K562 (cell line): Measurements from ENCODE around the gene MAMDC2. TPM values are rescaled to one million over a fixed set of nuclear protein-coding genes. Genes with fewer than 3 reads are reported as not detected.

ENCODE experiments used
- CC2D1A ChIP-seq: fragments of 450-650 bp; IDR thresholded peaks from 2 replicates; pipeline ENCODE4 v1.6.1; 2017; ENCODE audit warnings: mild to moderate bottlenecking
- CEBPG ChIP-seq, 3 experiments: fragments of 200-800 bp in 1 of 3; sonication (Bioruptor generic) in 1 of 3; sonication (generic) in 1 of 3; formaldehyde crosslinking in 1 of 3; IDR thresholded peaks in 2 of 3; conservative IDR thresholded peaks in 1 of 3; 2 replicates each; pipeline versions ENCODE4 v1.6.1 to v1.8.0; 2016 to 2022; ENCODE audit warnings: missing compliant biosample characterization in 2 of 3, missing genetic modification characterization in 2 of 3, mild to moderate bottlenecking in 1 of 3, missing genetic modification reagents in 1 of 3
- CHD4 ChIP-seq: fragments of 200-600 bp; sonication (generic); IDR thresholded peaks from 3 replicates; pipeline ENCODE4 v1.6.1; 2012; ENCODE audit warnings: low read depth, mild to moderate bottlenecking, mixed read lengths, low read length, inconsistent platforms; ENCODE audit not compliant: insufficient read depth, insufficient replicate concordance, poor library complexity, severe bottlenecking
- DNMT1 ChIP-seq: fragments of 450-650 bp; IDR thresholded peaks from 2 replicates; pipeline ENCODE4 v1.6.1; 2016; ENCODE audit warnings: antibody characterized with exemption, mild to moderate bottlenecking
- EP300 ChIP-seq: IDR thresholded peaks from 2 replicates; pipeline ENCODE4 v1.6.1; 2012; ENCODE audit warnings: low read length, improper control_type of control experiment
- ETV6 ChIP-seq, 3 experiments: fragments of 150-350 bp in 1 of 3; sonication (generic) in 1 of 3; formaldehyde crosslinking in 1 of 3; IDR thresholded peaks; 2 replicates each; pipeline versions ENCODE4 v1.6.1 to v1.8.0; 2014 to 2022; ENCODE audit warnings: borderline replicate concordance in 2 of 3, low read depth in 2 of 3, antibody characterized with exemption in 1 of 3, low read length in 1 of 3, mild to moderate bottlenecking in 1 of 3, missing genetic modification reagents in 1 of 3
- FOXM1 ChIP-seq, 2 experiments: fragments of 450-650 bp in 1 of 2; sonication (generic) in 1 of 2; formaldehyde crosslinking in 1 of 2; IDR thresholded peaks; 2 replicates each; pipeline versions ENCODE4 v1.6.1 to v1.9.0; 2017 to 2022; ENCODE audit warnings: low read depth in 2 of 2, mild to moderate bottlenecking in 2 of 2, missing genetic modification reagents in 1 of 2, moderate library complexity in 1 of 2
- GMEB1 ChIP-seq: fragments of 250-450 bp; sonication (Bioruptor Pico); IDR thresholded peaks from 2 replicates; pipeline ENCODE4 v1.4.0; 2020; ENCODE audit warnings: mild to moderate bottlenecking
- GTF2B ChIP-seq: IDR thresholded peaks from 2 replicates; pipeline ENCODE4 v1.6.1; 2011; ENCODE audit not compliant: insufficient read length; ENCODE audit errors: extremely low read depth
- HNRNPK ChIP-seq: fragments of 200-400 bp; formaldehyde crosslinking; IDR thresholded peaks from one replicate; pipeline ENCODE4 v1.6.1; 2018; ENCODE audit warnings: mild to moderate bottlenecking, low read depth, low read length; ENCODE audit not compliant: poor library complexity, severe bottlenecking
- KLF10 ChIP-seq: fragments of 250-450 bp; sonication (Bioruptor Pico); IDR thresholded peaks from 2 replicates; pipeline ENCODE4 v1.6.1; 2021; ENCODE audit warnings: matching md5 sums
- NR0B1 ChIP-seq: fragments of 450-650 bp; IDR thresholded peaks from one replicate; pipeline ENCODE4 v1.6.1; 2018; ENCODE audit warnings: mild to moderate bottlenecking, moderate library complexity; ENCODE audit not compliant: partially characterized antibody
- PCBP1 ChIP-seq: fragments of 200-400 bp; formaldehyde crosslinking; IDR thresholded peaks from 2 replicates; pipeline ENCODE4 v1.6.1; 2018; ENCODE audit warnings: mild to moderate bottlenecking, low read depth, low read length; ENCODE audit not compliant: poor library complexity, severe bottlenecking
- PTBP1 ChIP-seq: fragments of 200-400 bp; formaldehyde crosslinking; IDR thresholded peaks from 2 replicates; pipeline ENCODE4 v1.6.1; 2017; ENCODE audit warnings: low read depth, low read length
- TSC22D4 ChIP-seq: fragments of 450-650 bp; IDR thresholded peaks from 2 replicates; pipeline ENCODE4 v1.6.1; 2016; ENCODE audit warnings: missing genetic modification characterization, missing biosample characterization, control low read depth
- ZNF12 ChIP-seq: sonication (generic); formaldehyde crosslinking; IDR thresholded peaks from 2 replicates; pipeline ENCODE4 v1.4.0; 2020; ENCODE audit warnings: mild to moderate bottlenecking, missing genetic modification reagents
- ZNF143 ChIP-seq: sonication (generic); formaldehyde crosslinking; IDR thresholded peaks from 2 replicates; pipeline ENCODE4 v1.9.0; 2022; ENCODE audit warnings: mild to moderate bottlenecking, missing genetic modification reagents
- ZNF3 ChIP-seq: fragments of 250-450 bp; sonication (Bioruptor Pico); IDR thresholded peaks from 2 replicates; pipeline ENCODE4 v1.5.0; 2021; ENCODE audit warnings: mild to moderate bottlenecking, moderate library complexity
- ZNF311 ChIP-seq: fragments of 250-450 bp; sonication (Bioruptor Pico); IDR thresholded peaks from 2 replicates; pipeline ENCODE4 v1.4.0; 2020; ENCODE audit warnings: mild to moderate bottlenecking, moderate library complexity
- ZNF347 ChIP-seq: fragments of 450-650 bp; formaldehyde crosslinking; IDR thresholded peaks from 2 replicates; pipeline ENCODE4 v1.4.0; 2020; ENCODE audit warnings: low read depth, mild to moderate bottlenecking, moderate library complexity
- ZNF639 ChIP-seq, 2 experiments: fragments of 200-800 bp in 1 of 2; sonication (Bioruptor generic) in 1 of 2; sonication (generic) in 1 of 2; formaldehyde crosslinking in 1 of 2; IDR thresholded peaks in 1 of 2; conservative IDR thresholded peaks in 1 of 2; 2 replicates each; pipeline versions ENCODE4 v1.5.0 to v1.6.1; 2016 to 2020; ENCODE audit warnings: missing compliant biosample characterization in 1 of 2, missing genetic modification characterization in 1 of 2, missing genetic modification reagents in 1 of 2
- polyA plus RNA-seq, 8 experiments: library from polyadenylated mRNA; depleted of rRNA in 4 of 8; stranded (reverse) in 5 of 8; unstranded in 3 of 8; fragments of >200 nt; fragmentation: Nextera tagmentation in 2 of 8; fragmentation: Illumina TruSeq in 1 of 8; extraction: Ambion mirVana in 2 of 8; extraction: Trizol in 1 of 8; gene quantifications; 2 replicates each; pipeline versions ENCODE4 v1.2.1 to v1.2.3, GENCODE V29; 2011 to 2014; ENCODE audit warnings: inconsistent platforms in 1 of 8, missing spikeins in 1 of 8
- total RNA-seq, 7 experiments: library from RNA; depleted of rRNA in 6 of 7; stranded (reverse); fragments of >200 nt in 6 of 7; fragmentation: Illumina TruSeq in 2 of 7; extraction: Trizol in 2 of 7; gene quantifications; 2 replicates each; pipeline versions ENCODE4 v1.2.1 to v1.2.3, GENCODE V29; 2011 to 2021; ENCODE audit warnings: low replicate concordance in 1 of 7

MAMDC2 gene
- total and polyA plus RNA-seq, 9 of the 15 experiments (the other 6 are each of a cell fraction or from before 2014, with no cell fraction given), result 0.01 to 0.03 TPM; not detected in 7

GRCh38 chr9:70256123-70256551 lies 212.5 kb downstream of the MAMDC2 start (continued):
- peak; percentile 63; the same call in 1 of the 2 replicates for TF ChIP-seq EP300
- TF ChIP-seq HNRNPK, result no peak
- TF ChIP-seq DNMT1, result no peak
- TF ChIP-seq ZNF347 (CRISPR knock-in tag), result no peak
- TF ChIP-seq ZNF12 (CRISPR knock-in tag), result no peak
- no peak for TF ChIP-seq ZNF3 (CRISPR knock-in tag)
- TF ChIP-seq FOXM1 (IDR thresholded peaks at IDR 0.05; ENCODE audit: low read depth), result peak; percentile 58; the same call in 1 of the 2 replicates
- no peak for TF ChIP-seq FOXM1 (CRISPR knock-in tag; IDR thresholded peaks at IDR 0.05; ENCODE audit: low read depth)
- no peak for TF ChIP-seq ZNF143 (CRISPR knock-in tag)
- no peak for TF ChIP-seq GTF2B
- TF ChIP-seq ETV6 (IDR thresholded peaks at IDR 0.05; ENCODE audit: borderline replicate concordance in 1 of 2, low read depth in 2 of 2, low read length in 1 of 2), result no peak
- TF ChIP-seq ETV6 (CRISPR knock-in tag; IDR thresholded peaks at IDR 0.05; ENCODE audit: borderline replicate concordance), result no peak
- peak; percentile 31; the same call in 1 of the 2 replicates for TF ChIP-seq CC2D1A
- no peak for TF ChIP-seq TSC22D4 (tag)
- TF ChIP-seq GMEB1 (CRISPR knock-in tag), result no peak
- no peak for TF ChIP-seq PCBP1
- TF ChIP-seq PTBP1, result no peak
- TF ChIP-seq NR0B1, result no peak
- no peak for TF ChIP-seq ZNF311
- no peak for TF ChIP-seq CHD4
- TF ChIP-seq ZNF639 (CRISPR knock-in tag; conservative IDR thresholded peaks at IDR 0.05 in 1 of 2, IDR thresholded peaks at IDR 0.05 in 1 of 2), result no peak
- no peak for TF ChIP-seq CEBPG (CRISPR knock-in tag; IDR thresholded peaks at IDR 0.05)
- no peak for TF ChIP-seq CEBPG (tag; conservative IDR thresholded peaks at IDR 0.05 in 1 of 2, IDR thresholded peaks at IDR 0.05 in 1 of 2)
- no peak for TF ChIP-seq KLF10
